Caco-2 (cell line): Measurements from ENCODE around the gene P2RX6. TPM values are rescaled to one million over a fixed set of nuclear protein-coding genes. Genes with fewer than 3 reads are reported as not detected.

Source experiments
- BruUV-seq: library from RNA; stranded (reverse); fragments of 400-500 nt; replicated peaks from 2 replicates; lab custom pipeline; 2021; lab: Mats Ljungman, UMichigan
- CTCF ChIA-PET: fragments of 300-600 bp; sonication (Branson Sonifier 250); formaldehyde crosslinking; loops from one replicate; lab custom pipeline; 2022; ENCODE audit warnings: antibody characterized with exemption; lab: Charles Lee
- POLR2A ChIA-PET: fragments of 300-600 bp; sonication (Branson Sonifier 250); formaldehyde crosslinking; loops from one replicate; lab custom pipeline; 2022; ENCODE audit warnings: antibody characterized with exemption; lab: Charles Lee
- DNase-seq, 2 experiments: peaks; one replicate each; pipeline versions ENCODE4 v3.0.0 to v3.0.0-alpha.2; 2020 to 2022
- H3K27me3 ChIP-seq: replicated peaks from 2 replicates; pipeline ENCODE4 v1.6.0; 2011; ENCODE audit warnings: low read length; ENCODE audit not compliant: control insufficient read depth, insufficient read depth
- H3K36me3 ChIP-seq: 2 replicates; pipeline ENCODE4 v1.5.1; 2011; ENCODE audit warnings: low read length; ENCODE audit not compliant: control insufficient read depth, insufficient read depth
- H3K4me1 ChIP-seq: fragments of 250-450 bp; sonication (Bioruptor Pico); 2 replicates; pipeline ENCODE4 v1.5.1; 2020; ENCODE audit warnings: mild to moderate bottlenecking
- H3K4me3 ChIP-seq: 2 replicates; pipeline ENCODE4 v1.5.1; 2011; ENCODE audit warnings: low read depth, mild to moderate bottlenecking, control low read depth, low read length
- H3K9me3 ChIP-seq: fragments of 250-450 bp; sonication (Bioruptor Pico); 2 replicates; pipeline ENCODE4 v1.5.1; 2020; ENCODE audit warnings: mild to moderate bottlenecking, moderate library complexity
- H3K27ac Mint-ChIP-seq: one replicate; pipeline ENCODE4 v1.8.0; 2022; ENCODE audit warnings: mixed read lengths; ENCODE audit not compliant: unreplicated experiment
- H3K27me3 Mint-ChIP-seq: one replicate; pipeline ENCODE4 v1.8.0; 2022; ENCODE audit warnings: mixed read lengths; ENCODE audit not compliant: insufficient read depth, unreplicated experiment
- H3K36me3 Mint-ChIP-seq: one replicate; pipeline ENCODE4 v1.8.0; 2022; ENCODE audit warnings: mild to moderate bottlenecking, mixed read lengths; ENCODE audit not compliant: insufficient read depth, unreplicated experiment
- H3K4me1 Mint-ChIP-seq: one replicate; pipeline ENCODE4 v1.8.0; 2022; ENCODE audit warnings: low read depth, mixed read lengths; ENCODE audit not compliant: unreplicated experiment
- H3K4me3 Mint-ChIP-seq: one replicate; pipeline ENCODE4 v1.8.0; 2022; ENCODE audit warnings: mild to moderate bottlenecking, moderate library complexity, mixed read lengths; ENCODE audit not compliant: unreplicated experiment
- H3K9me3 Mint-ChIP-seq: one replicate; pipeline ENCODE4 v1.8.0; 2022; ENCODE audit warnings: mixed read lengths; ENCODE audit not compliant: unreplicated experiment
- CTCF ChIP-seq, 2 experiments: fragments of 200-600 bp in 1 of 2; IDR thresholded peaks; 1 replicate in 1 of 2; 2 replicates in 1 of 2; pipeline versions ENCODE4 v1.5.1 to v1.8.0; 2011 to 2022; ENCODE audit warnings: antibody characterized with exemption in 1 of 2, control low read depth in 1 of 2, inconsistent platforms in 1 of 2, low read depth in 1 of 2, low read length in 1 of 2, mild to moderate bottlenecking in 1 of 2, moderate library complexity in 1 of 2; ENCODE audit not compliant: insufficient read depth in 1 of 2, severe bottlenecking in 1 of 2, unreplicated experiment in 1 of 2
- intact Hi-C: fragments of 100-400 bp; cut with micrococcal nuclease; formaldehyde crosslinking; loops from one replicate; pipeline ENCODE4 v1.10.0; 2022; ENCODE audit not compliant: unreplicated experiment
- total RNA-seq: library from RNA; stranded (reverse); gene quantifications from 2 replicates; pipeline ENCODE4 v1.2.3, GENCODE V29; 2022

The P2RX6 gene
- total RNA-seq, 1 experiment from 2014 or later, result 0.11 TPM

- BruUV-seq, result no TSS peak
- DNase-seq, result no peak
- H3K4me3 Mint-ChIP-seq, result peak overlapping the region; percentile 62
Measured at GRCh38 chr22:21032868-21033688, 18.1 kb downstream of the P2RX6 start.

GRCh38 chr22:21033895-21034294, 18.9 kb downstream of the P2RX6 start:
- intact Hi-C loops, result no loop called here
- no peak for DNase-seq
- ChIA-PET POLR2A (no interaction called here), CTCF (no interaction called here)
- no peaks in the 10 kb centered on the region for H3K27me3 Mint-ChIP-seq
- H3K4me1 ChIP-seq, result peaks cover 27% of the 10 kb centered on the region
- H3K4me3 ChIP-seq, result no peak overlapping the region
- no peaks in the 10 kb centered on the region for H3K36me3 ChIP-seq
- H3K9me3 ChIP-seq, result no peaks in the 10 kb centered on the region
- no peak overlapping the region for H3K27ac Mint-ChIP-seq
- H3K9me3 Mint-ChIP-seq, result no peaks in the 10 kb centered on the region
- TF ChIP-seq CTCF (IDR thresholded peaks at IDR 0.05; ENCODE audit: insufficient read depth in 1 of 2, low read depth in 1 of 2, low read length in 1 of 2, severe bottlenecking in 1 of 2, unreplicated experiment in 1 of 2), result no peak
- H3K4me1 Mint-ChIP-seq, result no peaks in the 10 kb centered on the region
- no peak overlapping the region for H3K4me3 Mint-ChIP-seq
- H3K36me3 Mint-ChIP-seq, result peaks cover 6% of the 10 kb centered on the region
- H3K27me3 ChIP-seq, result no peaks in the 10 kb centered on the region
- no TSS peak for BruUV-seq

More at GRCh38 chr22:21032868-21033688, 18.1 kb downstream of the P2RX6 start:
- ChIA-PET CTCF (no interaction called here), POLR2A (no interaction called here)
- Histone ChIP-seq H3K9me3 (no peaks in the 10 kb centered on the region), H3K4me3 (no peak overlapping the region), H3K27me3 (no peaks in the 10 kb centered on the region), H3K36me3 (no peaks in the 10 kb centered on the region), H3K4me1 (peaks cover 22% of the 10 kb centered on the region)
- Mint-ChIP-seq H3K4me1 (no peaks in the 10 kb centered on the region), H3K36me3 (peaks cover 6% of the 10 kb centered on the region), H3K9me3 (no peaks in the 10 kb centered on the region), H3K27ac (no peak overlapping the region), H3K27me3 (no peaks in the 10 kb centered on the region)
- no peak for TF ChIP-seq CTCF (IDR thresholded peaks at IDR 0.05; ENCODE audit: insufficient read depth in 1 of 2, low read depth in 1 of 2, low read length in 1 of 2, severe bottlenecking in 1 of 2, unreplicated experiment in 1 of 2)
- intact Hi-C loops, result no loop called here

- no peaks in the 10 kb centered on the region for H3K27me3 ChIP-seq
- intact Hi-C loops, result no loop called here
- Mint-ChIP-seq H3K9me3 (no peaks in the 10 kb centered on the region), H3K27me3 (no peaks in the 10 kb centered on the region), H3K36me3 (peaks cover 6% of the 10 kb centered on the region), H3K27ac (no peak overlapping the region), H3K4me3 (no peak overlapping the region), H3K4me1 (peaks cover 5% of the 10 kb centered on the region)
- no peak for DNase-seq
- ChIA-PET POLR2A (no interaction called here), CTCF (interaction anchor here (0.7 kb wide), 1 partner anchor 1171 kb away, joined by 3 read pairs; no protein-coding TSS in a partner anchor)
- peaks cover 29% of the 10 kb centered on the region for H3K4me1 ChIP-seq
- no peaks in the 10 kb centered on the region for H3K36me3 ChIP-seq
- no peaks in the 10 kb centered on the region for H3K9me3 ChIP-seq
- no peak overlapping the region for H3K4me3 ChIP-seq
- no TSS peak for BruUV-seq
- no peak for TF ChIP-seq CTCF (IDR thresholded peaks at IDR 0.05; ENCODE audit: insufficient read depth in 1 of 2, low read depth in 1 of 2, low read length in 1 of 2, severe bottlenecking in 1 of 2, unreplicated experiment in 1 of 2)
Measured at GRCh38 chr22:21034989-21035388, 20.0 kb downstream of the P2RX6 start.
